Activated CD4-positive, CD25-positive, alpha-beta regulatory T cell treated with anti-CD3 and anti-CD28 coated beads, Interleukin-2, amount 50 U/mL, for 72 hours (primary cell): ENCODE measurements around the gene MAML2.

ENCODE experiments used
- DNase-seq: peaks from one replicate; pipeline ENCODE4 v3.0.0; 2021

The MAML2 gene

GRCh38 chr11:96177146-96177545 lies 165.8 kb downstream of the MAML2 start:
- DNase-seq = no peak

- DNase-seq = no peak
Measured at GRCh38 chr11:96173906-96174305, 169.1 kb downstream of the MAML2 start.

GRCh38 chr11:96173422-96173821 lies 169.6 kb downstream of the MAML2 start:
- DNase-seq = no peak

- no peak for DNase-seq
Measured at GRCh38 chr11:96172604-96173003, 170.4 kb downstream of the MAML2 start.

- DNase-seq = no peak
Measured at GRCh38 chr11:96169250-96169649, 173.7 kb downstream of the MAML2 start.

GRCh38 chr11:96168623-96169022 lies 174.4 kb downstream of the MAML2 start:
- no peak for DNase-seq

- no peak for DNase-seq
Measured at GRCh38 chr11:96167787-96168186, 175.2 kb downstream of the MAML2 start.

- no peak for DNase-seq
Measured at GRCh38 chr11:96167203-96167758, 175.7 kb downstream of the MAML2 start.

GRCh38 chr11:96162816-96163499 lies 180.0 kb downstream of the MAML2 start:
- no peak for DNase-seq

- no peak for DNase-seq
Measured at GRCh38 chr11:96161307-96162089, 181.5 kb downstream of the MAML2 start.

- DNase-seq = no peak
Measured at GRCh38 chr11:96160732-96161306, 182.2 kb downstream of the MAML2 start.

GRCh38 chr11:96159968-96160367 lies 183.0 kb downstream of the MAML2 start:
- no peak for DNase-seq

GRCh38 chr11:96158126-96158525 lies 184.9 kb downstream of the MAML2 start:
- no peak for DNase-seq

GRCh38 chr11:96157517-96157873 lies 185.5 kb downstream of the MAML2 start:
- no peak for DNase-seq

GRCh38 chr11:96156379-96156722 lies 186.6 kb downstream of the MAML2 start:
- no peak for DNase-seq

- peak; percentile 56 for DNase-seq
Measured at GRCh38 chr11:96155627-96156378, 187.2 kb downstream of the MAML2 start.

- no peak for DNase-seq
Measured at GRCh38 chr11:96154802-96155520, 188.0 kb downstream of the MAML2 start.

GRCh38 chr11:96152623-96153022 lies 190.4 kb downstream of the MAML2 start:
- no peak for DNase-seq

GRCh38 chr11:96151501-96151900 lies 191.5 kb downstream of the MAML2 start:
- no peak for DNase-seq

GRCh38 chr11:96150609-96151008 lies 192.4 kb downstream of the MAML2 start:
- no peak for DNase-seq

- DNase-seq = no peak
Measured at GRCh38 chr11:96149743-96150555, 193.0 kb downstream of the MAML2 start.
